DND-41 (cell line): ENCODE results near the gene CLEC17A.

Source experiments
- CTCF ChIP-seq: IDR thresholded peaks from 2 replicates; pipeline ENCODE4 v1.5.1; 2012; ENCODE audit warnings: borderline replicate concordance, low read length, moderate library complexity, mild to moderate bottlenecking; ENCODE audit not compliant: poor library complexity, severe bottlenecking; ENCODE audit errors: extremely low read depth
- EZH2 ChIP-seq: IDR thresholded peaks from 3 replicates; pipeline ENCODE4 v1.6.1; 2012; ENCODE audit warnings: borderline replicate concordance, low read depth, mild to moderate bottlenecking, moderate library complexity, low read length, inconsistent platforms; ENCODE audit not compliant: severe bottlenecking

GRCh38 chr19:14544047-14544446 lies 38.8 kb upstream of the CLEC17A start:
- TF ChIP-seq CTCF (no peak), EZH2 (no peak)
